Lower leg skin (tissue), 3 donors: ENCODE results near the gene RMI1.

ENCODE experiments used
- POLR2A ChIP-seq, 2 donors: fragments of 450-650 bp; IDR thresholded peaks; one replicate each; pipeline ENCODE4 v1.6.1; 2016 to 2017; ENCODE audit warnings: antibody characterized with exemption in 2 of 2, mild to moderate bottlenecking in 1 of 2, moderate library complexity in 1 of 2
- TF ChIP-seq, protein P1 (sequence below), 3 donors: fragments of 450-650 bp; IDR thresholded peaks; one replicate each; pipeline ENCODE4 v1.5.1; 2016; ENCODE audit warnings: antibody characterized with exemption in 3 of 3, mild to moderate bottlenecking in 3 of 3, moderate library complexity in 2 of 3

DNA sequence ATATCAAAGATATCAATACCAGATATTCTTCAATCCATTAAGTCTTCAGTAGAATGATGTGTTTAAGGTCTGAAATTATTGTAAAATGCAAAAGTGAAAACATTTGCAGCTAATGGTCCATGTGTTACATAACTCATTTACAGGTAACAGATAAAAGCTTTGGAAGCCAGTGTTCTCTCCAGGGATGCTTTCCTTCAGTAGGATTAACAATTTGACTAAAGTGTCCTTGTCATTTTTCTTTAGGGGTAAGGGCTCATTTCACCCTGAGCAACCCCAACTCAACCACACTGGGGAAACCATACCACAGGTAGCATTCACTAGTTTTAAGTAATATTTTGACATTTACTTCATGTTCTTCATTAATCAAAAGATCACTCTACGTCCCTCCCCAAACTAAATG is 13.5 kb upstream of the RMI1 start:
- TF ChIP-seq POLR2A (IDR thresholded peaks at IDR 0.05): no peak
- TF ChIP-seq, protein P1, sequence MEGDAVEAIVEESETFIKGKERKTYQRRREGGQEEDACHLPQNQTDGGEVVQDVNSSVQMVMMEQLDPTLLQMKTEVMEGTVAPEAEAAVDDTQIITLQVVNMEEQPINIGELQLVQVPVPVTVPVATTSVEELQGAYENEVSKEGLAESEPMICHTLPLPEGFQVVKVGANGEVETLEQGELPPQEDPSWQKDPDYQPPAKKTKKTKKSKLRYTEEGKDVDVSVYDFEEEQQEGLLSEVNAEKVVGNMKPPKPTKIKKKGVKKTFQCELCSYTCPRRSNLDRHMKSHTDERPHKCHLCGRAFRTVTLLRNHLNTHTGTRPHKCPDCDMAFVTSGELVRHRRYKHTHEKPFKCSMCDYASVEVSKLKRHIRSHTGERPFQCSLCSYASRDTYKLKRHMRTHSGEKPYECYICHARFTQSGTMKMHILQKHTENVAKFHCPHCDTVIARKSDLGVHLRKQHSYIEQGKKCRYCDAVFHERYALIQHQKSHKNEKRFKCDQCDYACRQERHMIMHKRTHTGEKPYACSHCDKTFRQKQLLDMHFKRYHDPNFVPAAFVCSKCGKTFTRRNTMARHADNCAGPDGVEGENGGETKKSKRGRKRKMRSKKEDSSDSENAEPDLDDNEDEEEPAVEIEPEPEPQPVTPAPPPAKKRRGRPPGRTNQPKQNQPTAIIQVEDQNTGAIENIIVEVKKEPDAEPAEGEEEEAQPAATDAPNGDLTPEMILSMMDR (IDR thresholded peaks at IDR 0.05): no peak
